Measurements from ENCODE around the gene MOGAT3.

Gene MOGAT3

GRCh38 chr7:101177644-101178043 lies 23.2 kb downstream of the MOGAT3 start:
- Histone ChIP-seq H3K4me1 (ENCODE audit: control insufficient read depth in 2 of 2, insufficient read depth in 1 of 2, low read depth in 1 of 2, low read length in 2 of 2) (peaks cover 8 to 17% of the 10 kb centered on the region in 2 donors), H3K4me3 (ENCODE audit: low read length in 2 of 2) (no peak overlapping the region), H3K9me3 (replicated peaks in 1 of 2; ENCODE audit: control insufficient read depth in 2 of 2, insufficient read depth in 1 of 2, low read depth in 1 of 2, low read length in 2 of 2) (peaks cover 3 to 6% of the 10 kb centered on the region in 2 donors), H2AFZ (ENCODE audit: low read length) (no peak overlapping the region), H3K4me2 (ENCODE audit: insufficient read depth, low read length, poor library complexity, severe bottlenecking) (no peak overlapping the region), H2AK5ac (ENCODE audit: low read depth, low read length) (peak overlapping the region; percentile 91), H3K79me1 (ENCODE audit: low read depth, low read length) (no peaks in the 10 kb centered on the region), H3K18ac (ENCODE audit: low read length) (peak overlapping the region; percentile 44), H2BK12ac (ENCODE audit: low read length) (no peak overlapping the region), H2BK5ac (ENCODE audit: low read length) (no peak overlapping the region), H4K8ac (ENCODE audit: low read depth, low read length) (no peak overlapping the region), H3K23ac (ENCODE audit: low read depth, low read length, poor library complexity) (no peak overlapping the region), H3K27me3 (ENCODE audit: control insufficient read depth in 3 of 3, insufficient read depth in 3 of 3, low read depth in 1 of 3, low read length in 3 of 3) (peaks cover 29 to 65% (median 64%) of the 10 kb centered on the region in 3 experiments), H2BK15ac (ENCODE audit: low read length) (peak overlapping the region; percentile 93), H4K91ac (ENCODE audit: low read depth, low read length, poor library complexity) (no peak overlapping the region), H3K36me3 (replicated peaks in 1 of 2; ENCODE audit: control insufficient read depth in 2 of 2, insufficient read depth in 2 of 2, low read length in 2 of 2) (no peaks in the 10 kb centered on the region), H3K27ac (replicated peaks; ENCODE audit: low read length) (no peak overlapping the region), H2BK120ac (ENCODE audit: low read depth, low read length) (no peak overlapping the region), H3K4ac (ENCODE audit: low read length) (no peak overlapping the region), H3K14ac (ENCODE audit: low read length) (no peak overlapping the region), H3K9ac (ENCODE audit: low read depth, low read length, poor library complexity) (no peak overlapping the region)
- no CpG with 5 or more reads among the region's 2 CpGs for WGBS, 2 donors (ENCODE audit: extremely low coverage in 2 of 2, insufficient read length in 2 of 2, insufficient replicate concordance in 1 of 2)
- DNase-seq (ENCODE audit: low spot score), result no peak

- peaks cover 46 to 82% (median 80%) of the 10 kb centered on the region in 3 experiments for H3K27me3 ChIP-seq (ENCODE audit: control insufficient read depth in 3 of 3, insufficient read depth in 3 of 3, low read depth in 1 of 3, low read length in 3 of 3)
- H2BK5ac ChIP-seq (ENCODE audit: low read length), result no peak overlapping the region
Observed at GRCh38 chr7:101175664-101176063, 25.2 kb downstream of the MOGAT3 start.

GRCh38 chr7:101174322-101174854 lies 26.4 kb downstream of the MOGAT3 start:
- peak overlapping the region; percentile 60 for H3K4me2 ChIP-seq (ENCODE audit: insufficient read depth, low read length, poor library complexity, severe bottlenecking)
- H4K91ac ChIP-seq (ENCODE audit: low read depth, low read length, poor library complexity), result no peak overlapping the region
- H2BK12ac ChIP-seq (ENCODE audit: low read length), result peak overlapping the region; percentile 63
- peak overlapping the region; percentile 91 for H2AK5ac ChIP-seq (ENCODE audit: low read depth, low read length)
- peak overlapping the region; percentile 21 for H3K14ac ChIP-seq (ENCODE audit: low read length)
- WGBS, 2 donors (ENCODE audit: extremely low coverage in 2 of 2, insufficient read length in 2 of 2, insufficient replicate concordance in 1 of 2), result no CpG with 5 or more reads among the region's 28 CpGs
- no peak overlapping the region for H3K9ac ChIP-seq (ENCODE audit: low read depth, low read length, poor library complexity)
- H2BK15ac ChIP-seq (ENCODE audit: low read length), result peak overlapping the region; percentile 93
- H3K36me3 ChIP-seq (replicated peaks in 1 of 2; ENCODE audit: control insufficient read depth in 2 of 2, insufficient read depth in 2 of 2, low read length in 2 of 2), result no peaks in the 10 kb centered on the region
- no peak overlapping the region for H2BK5ac ChIP-seq (ENCODE audit: low read length)
- peaks cover 3 to 5% of the 10 kb centered on the region in 2 donors for H3K9me3 ChIP-seq (replicated peaks in 1 of 2; ENCODE audit: control insufficient read depth in 2 of 2, insufficient read depth in 1 of 2, low read depth in 1 of 2, low read length in 2 of 2)
- H3K4ac ChIP-seq (ENCODE audit: low read length), result no peak overlapping the region
- H3K27ac ChIP-seq (replicated peaks; ENCODE audit: low read length), result no peak overlapping the region
- peak overlapping the region; percentile 59 for H3K18ac ChIP-seq (ENCODE audit: low read length)
- H3K79me1 ChIP-seq (ENCODE audit: low read depth, low read length), result no peaks in the 10 kb centered on the region
- H3K27me3 ChIP-seq (ENCODE audit: control insufficient read depth in 3 of 3, insufficient read depth in 3 of 3, low read depth in 1 of 3, low read length in 3 of 3), result peaks cover 51 to 82% (median 81%) of the 10 kb centered on the region in 3 experiments
- peaks cover 30 to 36% of the 10 kb centered on the region in 2 donors for H3K4me1 ChIP-seq (ENCODE audit: control insufficient read depth in 2 of 2, insufficient read depth in 1 of 2, low read depth in 1 of 2, low read length in 2 of 2)
- no peak overlapping the region for H4K8ac ChIP-seq (ENCODE audit: low read depth, low read length)
- no peak for DNase-seq (ENCODE audit: low spot score)
- H2AFZ ChIP-seq (ENCODE audit: low read length), result no peak overlapping the region
- no peak overlapping the region for H2BK120ac ChIP-seq (ENCODE audit: low read depth, low read length)
- H3K23ac ChIP-seq (ENCODE audit: low read depth, low read length, poor library complexity), result peak overlapping the region; percentile 44
- H3K4me3 ChIP-seq (ENCODE audit: low read length in 2 of 2), result no peak overlapping the region

More at GRCh38 chr7:101175664-101176063, 25.2 kb downstream of the MOGAT3 start:
- Histone ChIP-seq H4K91ac (ENCODE audit: low read depth, low read length, poor library complexity) (no peak overlapping the region), H2BK12ac (ENCODE audit: low read length) (no peak overlapping the region), H2BK120ac (ENCODE audit: low read depth, low read length) (no peak overlapping the region), H3K18ac (ENCODE audit: low read length) (no peak overlapping the region), H3K79me1 (ENCODE audit: low read depth, low read length) (no peaks in the 10 kb centered on the region), H3K9me3 (replicated peaks in 1 of 2; ENCODE audit: control insufficient read depth in 2 of 2, insufficient read depth in 1 of 2, low read depth in 1 of 2, low read length in 2 of 2) (peaks cover 3 to 5% of the 10 kb centered on the region in 2 donors), H3K36me3 (replicated peaks in 1 of 2; ENCODE audit: control insufficient read depth in 2 of 2, insufficient read depth in 2 of 2, low read length in 2 of 2) (no peaks in the 10 kb centered on the region), H2AK5ac (ENCODE audit: low read depth, low read length) (no peak overlapping the region), H3K9ac (ENCODE audit: low read depth, low read length, poor library complexity) (no peak overlapping the region), H3K4ac (ENCODE audit: low read length) (no peak overlapping the region), H3K23ac (ENCODE audit: low read depth, low read length, poor library complexity) (no peak overlapping the region), H4K8ac (ENCODE audit: low read depth, low read length) (no peak overlapping the region), H3K27ac (replicated peaks; ENCODE audit: low read length) (no peak overlapping the region), H3K4me1 (ENCODE audit: control insufficient read depth in 2 of 2, insufficient read depth in 1 of 2, low read depth in 1 of 2, low read length in 2 of 2) (peaks cover 24 to 26% of the 10 kb centered on the region in 2 donors), H2BK15ac (ENCODE audit: low read length) (no peak overlapping the region), H3K14ac (ENCODE audit: low read length) (no peak overlapping the region), H3K4me2 (ENCODE audit: insufficient read depth, low read length, poor library complexity, severe bottlenecking) (no peak overlapping the region), H3K4me3 (ENCODE audit: low read length in 2 of 2) (no peak overlapping the region), H2AFZ (ENCODE audit: low read length) (no peak overlapping the region)
- WGBS, 2 donors (ENCODE audit: extremely low coverage in 2 of 2, insufficient read length in 2 of 2, insufficient replicate concordance in 1 of 2), result no CpG with 5 or more reads among the region's 3 CpGs
- no peak for DNase-seq (ENCODE audit: low spot score)

- Histone ChIP-seq H3K36me3 (replicated peaks in 1 of 2; ENCODE audit: control insufficient read depth in 2 of 2, insufficient read depth in 2 of 2, low read length in 2 of 2) (no peaks in the 10 kb centered on the region), H3K79me1 (ENCODE audit: low read depth, low read length) (no peaks in the 10 kb centered on the region), H3K18ac (ENCODE audit: low read length) (no peak overlapping the region), H3K4ac (ENCODE audit: low read length) (no peak overlapping the region), H4K91ac (ENCODE audit: low read depth, low read length, poor library complexity) (no peak overlapping the region), H2AK5ac (ENCODE audit: low read depth, low read length) (peak overlapping the region; percentile 91), H2BK12ac (ENCODE audit: low read length) (no peak overlapping the region), H3K9ac (ENCODE audit: low read depth, low read length, poor library complexity) (no peak overlapping the region), H3K9me3 (replicated peaks in 1 of 2; ENCODE audit: control insufficient read depth in 2 of 2, insufficient read depth in 1 of 2, low read depth in 1 of 2, low read length in 2 of 2) (peaks cover 3 to 5% of the 10 kb centered on the region in 2 donors), H2BK15ac (ENCODE audit: low read length) (no peak overlapping the region), H3K4me3 (ENCODE audit: low read length in 2 of 2) (no peak overlapping the region), H2BK120ac (ENCODE audit: low read depth, low read length) (no peak overlapping the region), H2BK5ac (ENCODE audit: low read length) (peak overlapping the region; percentile 70), H3K27ac (replicated peaks; ENCODE audit: low read length) (no peak overlapping the region), H3K4me2 (ENCODE audit: insufficient read depth, low read length, poor library complexity, severe bottlenecking) (peak overlapping the region; percentile 43), H3K14ac (ENCODE audit: low read length) (no peak overlapping the region), H2AFZ (ENCODE audit: low read length) (no peak overlapping the region), H3K23ac (ENCODE audit: low read depth, low read length, poor library complexity) (peak overlapping the region; percentile 44), H4K8ac (ENCODE audit: low read depth, low read length) (no peak overlapping the region), H3K27me3 (ENCODE audit: control insufficient read depth in 3 of 3, insufficient read depth in 3 of 3, low read depth in 1 of 3, low read length in 3 of 3) (peaks cover 55 to 88% (median 85%) of the 10 kb centered on the region in 3 experiments), H3K4me1 (ENCODE audit: control insufficient read depth in 2 of 2, insufficient read depth in 1 of 2, low read depth in 1 of 2, low read length in 2 of 2) (peaks cover 35 to 42% of the 10 kb centered on the region in 2 donors)
- WGBS, 2 donors (ENCODE audit: extremely low coverage in 2 of 2, insufficient read length in 2 of 2, insufficient replicate concordance in 1 of 2), result no CpG with 5 or more reads among the region's 16 CpGs
- DNase-seq (ENCODE audit: low spot score), result no peak
Observed at GRCh38 chr7:101173752-101174244, 27.0 kb downstream of the MOGAT3 start.

All from neuronal stem cell (in vitro differentiated cells).